BLaER1 (cell line): ENCODE measurements around the gene CDK5.

Experiments
- H3K27ac ChIP-seq: shearing (Covaris generic); formaldehyde crosslinking; 2 replicates; pipeline ENCODE4 v1.8.1; 2022
- H3K27me3 ChIP-seq: shearing (Covaris generic); formaldehyde crosslinking; 2 replicates; pipeline ENCODE4 v1.8.1; 2022
- H3K36me3 ChIP-seq: shearing (Covaris generic); formaldehyde crosslinking; 2 replicates; pipeline ENCODE4 v1.8.1; 2022
- H3K4me1 ChIP-seq: shearing (Covaris generic); formaldehyde crosslinking; 2 replicates; pipeline ENCODE4 v1.8.1; 2022
- H3K4me2 ChIP-seq: shearing (Covaris generic); formaldehyde crosslinking; 2 replicates; pipeline ENCODE4 v1.8.1; 2022
- H3K4me3 ChIP-seq: shearing (Covaris generic); formaldehyde crosslinking; 2 replicates; pipeline ENCODE4 v1.8.1; 2022
- H3K9ac ChIP-seq: shearing (Covaris generic); formaldehyde crosslinking; 2 replicates; pipeline ENCODE4 v1.8.1; 2022
- H3K9me3 ChIP-seq: shearing (Covaris generic); formaldehyde crosslinking; 2 replicates; pipeline ENCODE4 v1.8.1; 2022
- H4K20me1 ChIP-seq: shearing (Covaris generic); formaldehyde crosslinking; 2 replicates; pipeline ENCODE4 v1.8.1; 2022
- Cebpa-rat ChIP-seq: shearing (Covaris generic); IDR thresholded peaks from 2 replicates; pipeline ENCODE4 v1.8.1; 2022

The CDK5 gene

GRCh38 chr7:151082141-151083070, 24.7 kb upstream of the CDK5 start:
- TF ChIP-seq Cebpa-rat = no peak
- H3K27ac ChIP-seq = peak overlapping the region; percentile 96
- H3K4me1 ChIP-seq = peaks cover 69% of the 10 kb centered on the region
- H3K36me3 ChIP-seq = peaks cover 5% of the 10 kb centered on the region
- peak overlapping the region; percentile 99 for H3K9ac ChIP-seq
- no peaks in the 10 kb centered on the region for H3K9me3 ChIP-seq
- peaks cover 36% of the 10 kb centered on the region for H3K27me3 ChIP-seq
- H4K20me1 ChIP-seq = peaks cover 49% of the 10 kb centered on the region
- H3K4me2 ChIP-seq = peak overlapping the region; percentile 99
- peak overlapping the region; percentile 99 for H3K4me3 ChIP-seq

- H3K9me3 ChIP-seq = no peaks in the 10 kb centered on the region
- peaks cover 54% of the 10 kb centered on the region for H4K20me1 ChIP-seq
- H3K36me3 ChIP-seq = peaks cover 15% of the 10 kb centered on the region
- no peak for TF ChIP-seq Cebpa-rat
- peak overlapping the region; percentile 99 for H3K4me2 ChIP-seq
- H3K27ac ChIP-seq = peak overlapping the region; percentile 96
- peaks cover 74% of the 10 kb centered on the region for H3K4me1 ChIP-seq
- peak overlapping the region; percentile 99 for H3K4me3 ChIP-seq
- H3K27me3 ChIP-seq = peaks cover 28% of the 10 kb centered on the region
- H3K9ac ChIP-seq = peak overlapping the region; percentile 99
Observed at GRCh38 chr7:151081170-151082101, 23.7 kb upstream of the CDK5 start.

- H3K9me3 ChIP-seq = no peaks in the 10 kb centered on the region
- peak within 1 kb of the TSS; percentile 96 for H3K27ac ChIP-seq
- H3K9ac ChIP-seq = peak within 1 kb of the TSS; percentile 99
- H4K20me1 ChIP-seq = peaks cover 58% of the 10 kb centered on the region
- no peak for TF ChIP-seq Cebpa-rat
- peak within 1 kb of the TSS; percentile 99 for H3K4me2 ChIP-seq
- H3K27me3 ChIP-seq = peaks cover 22% of the 10 kb centered on the region
- H3K4me3 ChIP-seq = peak within 1 kb of the TSS; percentile 99
- peaks cover 71% of the 10 kb centered on the region for H3K4me1 ChIP-seq
- peaks cover 23% of the 10 kb centered on the region for H3K36me3 ChIP-seq
Observed at GRCh38 chr7:151080522-151081169, 22.9 kb upstream of the CDK5 start, which contains the start of gene FASTK. Gene FASTK (minus strand): TSS chr7:151080809. CDS start chr7:151080766, 43 bp downstream.

- TF ChIP-seq Cebpa-rat = no peak
- Histone ChIP-seq H3K27me3 (peaks cover 16% of the 10 kb centered on the region), H3K27ac (peak overlapping the region; percentile 96)
Observed at GRCh38 chr7:151080067-151080521, 22.4 kb upstream of the CDK5 start.

GRCh38 chr7:151079199-151079910, 21.7 kb upstream of the CDK5 start:
- H3K27me3 ChIP-seq = peaks cover 9% of the 10 kb centered on the region; the same call in 1 of the 2 replicates
- H3K36me3 ChIP-seq = peaks cover 36% of the 10 kb centered on the region
- H3K4me1 ChIP-seq = peaks cover 60% of the 10 kb centered on the region
- no peaks in the 10 kb centered on the region for H3K9me3 ChIP-seq
- H3K9ac ChIP-seq = peak overlapping the region; percentile 99
- TF ChIP-seq Cebpa-rat = no peak
- H3K4me3 ChIP-seq = peak overlapping the region; percentile 99
- H3K27ac ChIP-seq = peak overlapping the region; percentile 96; the same call in 1 of the 2 replicates
- H3K4me2 ChIP-seq = peak overlapping the region; percentile 99
- H4K20me1 ChIP-seq = peaks cover 71% of the 10 kb centered on the region

More at GRCh38 chr7:151080067-151080521, 22.4 kb upstream of the CDK5 start:
- no peaks in the 10 kb centered on the region for H3K9me3 ChIP-seq
- H3K4me1 ChIP-seq = peaks cover 65% of the 10 kb centered on the region
- peak overlapping the region; percentile 99 for H3K9ac ChIP-seq
- H3K36me3 ChIP-seq = peaks cover 28% of the 10 kb centered on the region
- peak overlapping the region; percentile 99 for H3K4me2 ChIP-seq
- H4K20me1 ChIP-seq = peaks cover 64% of the 10 kb centered on the region
- peak overlapping the region; percentile 99 for H3K4me3 ChIP-seq

GRCh38 chr7:151078233-151079040, 20.7 kb upstream of the CDK5 start:
- TF ChIP-seq Cebpa-rat = no peak
- Histone ChIP-seq H3K27ac (0 out of 2 replicates have a peak overlapping the region, but pooled peaks have one; percentile 30), H3K4me3 (no peak overlapping the region; the same call in 1 of the 2 replicates), H3K36me3 (peaks cover 45% of the 10 kb centered on the region), H3K4me2 (peak overlapping the region; percentile 99), H4K20me1 (peaks cover 76% of the 10 kb centered on the region), H3K9me3 (no peaks in the 10 kb centered on the region), H3K27me3 (no peaks in the 10 kb centered on the region; the same call in 1 of the 2 replicates), H3K9ac (peak overlapping the region; percentile 99; the same call in 1 of the 2 replicates), H3K4me1 (peaks cover 52% of the 10 kb centered on the region)

- H3K4me1 ChIP-seq = peaks cover 51% of the 10 kb centered on the region
- peak overlapping the region; percentile 99 for H3K4me2 ChIP-seq
- TF ChIP-seq Cebpa-rat = no peak
- peaks cover 51% of the 10 kb centered on the region for H3K36me3 ChIP-seq
- no peak overlapping the region for H3K4me3 ChIP-seq
- H3K9ac ChIP-seq = no peak overlapping the region; the same call in 1 of the 2 replicates
- no peaks in the 10 kb centered on the region for H3K27me3 ChIP-seq
- H3K27ac ChIP-seq = no peak overlapping the region
- no peaks in the 10 kb centered on the region for H3K9me3 ChIP-seq
- H4K20me1 ChIP-seq = peaks cover 76% of the 10 kb centered on the region
Observed at GRCh38 chr7:151077705-151078232, 20.1 kb upstream of the CDK5 start.
